ENCODE measurements around the gene EHBP1.

- TF ChIP-seq CTCF (IDR thresholded peaks at IDR 0.05 in 4 of 5, conservative IDR thresholded peaks at IDR 0.05 in 1 of 5) (no peak), POLR2A (IDR thresholded peaks at IDR 0.05) (no peak)
These were observed 17.9 kb upstream of the EHBP1 start for GRCh38 chr2:62687636-62688035.

Measured in gastrocnemius medialis (tissue), 4 donors.